OCI-LY7 (cell line): ENCODE measurements around the gene FAM118A. TPM values are rescaled to one million over a fixed set of nuclear protein-coding genes. Genes with fewer than 3 reads are reported as not detected.
"Not testable (repeated sequence)": the region's sequence is repeated elsewhere in the genome, so short reads cannot be mapped to it uniquely, and the experiment has no call there.

Source experiments
- BruUV-seq: library from RNA; stranded (reverse); fragments of 400-500 nt; replicated peaks from 2 replicates; lab custom pipeline; 2021; lab: Mats Ljungman, UMichigan
- CTCF ChIA-PET: fragments of 300-600 bp; sonication (Branson Sonifier 250); formaldehyde crosslinking; loops from one replicate; lab custom pipeline; 2022; ENCODE audit warnings: antibody characterized with exemption; ENCODE audit not compliant: unreplicated experiment; lab: Charles Lee
- POLR2A ChIA-PET: fragments of 300-600 bp; sonication (Branson Sonifier 250); formaldehyde crosslinking; loops from one replicate; lab custom pipeline; 2022; ENCODE audit warnings: antibody characterized with exemption; lab: Charles Lee
- DNase-seq: peaks from one replicate; pipeline ENCODE4 v3.0.0-alpha.2; 2015; ENCODE audit warnings: low spot score
- H2AFZ ChIP-seq: fragments of 200-600 bp; sonication (generic), shearing (Covaris generic); 2 replicates; pipeline ENCODE4 v1.6.1; 2014; ENCODE audit warnings: mild to moderate bottlenecking, antibody characterized with exemption, low read length, moderate library complexity
- H3K27ac ChIP-seq: fragments of 200-600 bp; sonication (generic); 2 replicates; pipeline ENCODE4 v1.5.1; 2014; ENCODE audit warnings: mixed run types, low read depth, mild to moderate bottlenecking, moderate library complexity, low read length, inconsistent platforms; ENCODE audit not compliant: poor library complexity, severe bottlenecking
- H3K36me3 ChIP-seq: fragments of 200-600 bp; sonication (generic); 2 replicates; pipeline ENCODE4 v1.6.1; 2014; ENCODE audit warnings: mild to moderate bottlenecking, antibody characterized with exemption, low read length, moderate library complexity, mixed read lengths; ENCODE audit not compliant: insufficient read depth
- H3K4me1 ChIP-seq: fragments of 200-600 bp; sonication (generic); 2 replicates; pipeline ENCODE4 v1.5.1; 2014; ENCODE audit warnings: mild to moderate bottlenecking, low read length; ENCODE audit not compliant: insufficient read depth, poor library complexity, severe bottlenecking
- H3K4me2 ChIP-seq: fragments of 200-600 bp; sonication (generic); 2 replicates; pipeline ENCODE4 v1.6.1; 2014; ENCODE audit warnings: mild to moderate bottlenecking, low read length
- H3K4me3 ChIP-seq: fragments of 200-600 bp; sonication (generic); 2 replicates; pipeline ENCODE4 v1.5.1; 2014; ENCODE audit warnings: mild to moderate bottlenecking, low read depth, low read length; ENCODE audit not compliant: poor library complexity, severe bottlenecking
- H3K79me2 ChIP-seq: fragments of 200-600 bp; sonication (generic); 2 replicates; pipeline ENCODE4 v1.6.1; 2016; ENCODE audit warnings: low read depth, mild to moderate bottlenecking, low read length, moderate library complexity, mixed read lengths; ENCODE audit not compliant: insufficient read depth
- H3K9me2 ChIP-seq: fragments of 200-600 bp; sonication (generic); 2 replicates; pipeline ENCODE4 v1.6.1; 2016; ENCODE audit warnings: mild to moderate bottlenecking, low read length, mixed read lengths; ENCODE audit not compliant: insufficient read depth
- H3K9me3 ChIP-seq: fragments of 200-600 bp; sonication (generic); 2 replicates; pipeline ENCODE4 v1.6.1; 2014; ENCODE audit warnings: mild to moderate bottlenecking, mixed run types, low read length, mixed read lengths
- H4K20me1 ChIP-seq: fragments of 200-600 bp; sonication (generic); 2 replicates; pipeline ENCODE4 v1.6.1; 2014; ENCODE audit warnings: mild to moderate bottlenecking, antibody characterized with exemption, low read length, moderate library complexity, mixed read lengths; ENCODE audit not compliant: insufficient read depth
- EZH2phosphoT487 ChIP-seq: fragments of 200-600 bp; sonication (generic); IDR thresholded peaks from 2 replicates; pipeline ENCODE4 v1.6.1; 2018; ENCODE audit warnings: low read depth, borderline replicate concordance, mild to moderate bottlenecking, mixed run types, antibody characterized with exemption, low read length, moderate library complexity, mixed read lengths
- intact Hi-C: fragments of 100-400 bp; cut with micrococcal nuclease; formaldehyde crosslinking; loops from one replicate; pipeline ENCODE4 v1.10.0; 2022; ENCODE audit not compliant: unreplicated experiment
- total RNA-seq, 2 experiments: library from RNA; depleted of rRNA in 1 of 2; stranded (reverse); fragments of >200 nt in 1 of 2; shearing (Covaris generic) in 1 of 2; gene quantifications; 2 replicates each; pipeline ENCODE4 v1.2.3, GENCODE V29; 2014 to 2022
- TF ChIP-seq, protein P1 (sequence below): fragments of 200-600 bp; sonication (generic); conservative IDR thresholded peaks from 2 replicates; pipeline ENCODE4 v1.5.1; 2014; ENCODE audit warnings: mild to moderate bottlenecking, antibody characterized with exemption, low read length, moderate library complexity, mixed read lengths

Gene FAM118A
- total RNA-seq, 2 experiments from 2014 or later: 27.6 to 41.5 TPM

DNA sequence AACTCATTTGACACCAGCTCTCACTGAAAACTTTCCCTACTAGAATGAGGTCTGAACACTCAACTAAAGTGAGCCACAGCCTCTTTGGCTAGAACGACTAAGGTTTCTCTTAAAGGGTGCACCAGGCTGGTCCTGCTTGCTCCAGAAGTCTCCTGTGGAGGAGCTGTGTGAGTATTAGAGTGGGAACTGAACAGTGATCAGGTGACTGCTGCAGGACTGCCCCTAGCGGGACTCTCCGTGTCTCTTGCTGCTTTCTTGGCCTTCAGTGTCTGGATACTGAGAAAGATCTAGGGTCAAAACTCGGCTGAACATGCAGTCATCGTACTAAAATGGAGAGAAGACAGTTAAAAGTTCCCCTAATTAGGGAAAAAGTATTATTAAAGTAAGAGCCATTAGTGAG is 34.6 kb downstream of the FAM118A start:
- Histone ChIP-seq H2AFZ (no peak overlapping the region), H4K20me1 (no peaks in the 10 kb centered on the region), H3K4me1 (no peaks in the 10 kb centered on the region), H3K4me2 (no peak overlapping the region), H3K36me3 (peaks cover 31% of the 10 kb centered on the region), H3K9me2 (no peaks in the 10 kb centered on the region), H3K27ac (no peak overlapping the region), H3K4me3 (no peak overlapping the region), H3K79me2 (no peaks in the 10 kb centered on the region), H3K9me3 (no peaks in the 10 kb centered on the region)
- BruUV-seq: no TSS peak
- ChIA-PET POLR2A (no interaction called here), CTCF (no interaction called here)
- intact Hi-C loops: no loop called here
- DNase-seq: no peak
- TF ChIP-seq, protein P1, sequence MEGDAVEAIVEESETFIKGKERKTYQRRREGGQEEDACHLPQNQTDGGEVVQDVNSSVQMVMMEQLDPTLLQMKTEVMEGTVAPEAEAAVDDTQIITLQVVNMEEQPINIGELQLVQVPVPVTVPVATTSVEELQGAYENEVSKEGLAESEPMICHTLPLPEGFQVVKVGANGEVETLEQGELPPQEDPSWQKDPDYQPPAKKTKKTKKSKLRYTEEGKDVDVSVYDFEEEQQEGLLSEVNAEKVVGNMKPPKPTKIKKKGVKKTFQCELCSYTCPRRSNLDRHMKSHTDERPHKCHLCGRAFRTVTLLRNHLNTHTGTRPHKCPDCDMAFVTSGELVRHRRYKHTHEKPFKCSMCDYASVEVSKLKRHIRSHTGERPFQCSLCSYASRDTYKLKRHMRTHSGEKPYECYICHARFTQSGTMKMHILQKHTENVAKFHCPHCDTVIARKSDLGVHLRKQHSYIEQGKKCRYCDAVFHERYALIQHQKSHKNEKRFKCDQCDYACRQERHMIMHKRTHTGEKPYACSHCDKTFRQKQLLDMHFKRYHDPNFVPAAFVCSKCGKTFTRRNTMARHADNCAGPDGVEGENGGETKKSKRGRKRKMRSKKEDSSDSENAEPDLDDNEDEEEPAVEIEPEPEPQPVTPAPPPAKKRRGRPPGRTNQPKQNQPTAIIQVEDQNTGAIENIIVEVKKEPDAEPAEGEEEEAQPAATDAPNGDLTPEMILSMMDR: no peak
- no peak for TF ChIP-seq EZH2phosphoT487

DNA sequence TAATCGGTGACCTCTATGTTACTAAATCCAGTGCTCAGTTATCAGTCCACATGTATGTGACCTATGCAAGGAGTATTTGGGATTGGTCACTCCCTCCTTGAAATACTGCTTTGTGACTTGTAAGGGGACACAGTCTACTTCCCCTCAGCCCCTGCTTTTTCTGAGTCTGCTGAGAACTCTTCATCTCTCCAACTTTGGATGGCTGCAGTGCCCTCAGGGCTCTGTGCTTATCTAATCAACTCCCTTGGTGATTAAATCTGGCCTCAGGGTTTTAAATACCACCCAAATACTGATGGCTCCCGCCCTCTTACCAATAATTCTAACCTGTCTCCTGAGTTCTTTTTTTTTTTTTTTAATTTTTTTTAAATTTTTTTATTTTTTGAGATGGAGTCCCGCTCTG is 40.2 kb downstream of the FAM118A start:
- H3K4me1 ChIP-seq: no peaks in the 10 kb centered on the region
- H3K4me3 ChIP-seq: no peak overlapping the region
- no peaks in the 10 kb centered on the region for H4K20me1 ChIP-seq
- no peaks in the 10 kb centered on the region for H3K9me3 ChIP-seq
- H2AFZ ChIP-seq: no peak overlapping the region
- ChIA-PET POLR2A (no interaction called here), CTCF (no interaction called here)
- H3K9me2 ChIP-seq: no peaks in the 10 kb centered on the region
- no peaks in the 10 kb centered on the region for H3K79me2 ChIP-seq
- no peak for DNase-seq
- H3K4me2 ChIP-seq: no peak overlapping the region
- intact Hi-C loops: no loop called here
- BruUV-seq: no TSS peak
- no peaks in the 10 kb centered on the region for H3K36me3 ChIP-seq
- H3K27ac ChIP-seq: no peak overlapping the region
- TF ChIP-seq, protein P1: no peak
- TF ChIP-seq EZH2phosphoT487: no peak

DNA sequence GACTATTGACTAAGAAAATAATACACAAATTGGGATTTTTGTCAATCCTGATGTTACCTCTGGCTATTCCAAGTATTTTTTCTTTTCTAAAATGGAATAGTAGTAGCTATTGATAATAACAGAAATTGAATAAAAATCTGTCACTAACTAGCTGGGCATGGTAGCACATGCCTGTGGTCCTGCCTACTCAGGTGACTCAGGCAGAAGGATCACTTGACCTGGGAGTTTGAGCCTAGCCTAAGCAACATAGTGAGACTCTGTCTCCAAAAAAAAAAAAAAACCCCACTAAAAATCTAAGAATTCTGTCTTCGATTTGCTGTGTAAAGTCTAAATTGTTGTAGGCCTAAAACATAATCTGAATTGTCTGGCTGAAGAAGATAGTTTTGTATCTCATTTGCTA is 42.2 kb downstream of the FAM118A start:
- Histone ChIP-seq H3K36me3 (no peaks in the 10 kb centered on the region), H3K4me3 (no peak overlapping the region), H3K4me1 (no peaks in the 10 kb centered on the region), H4K20me1 (no peaks in the 10 kb centered on the region), H3K27ac (no peak overlapping the region), H3K9me3 (no peaks in the 10 kb centered on the region), H3K79me2 (no peaks in the 10 kb centered on the region), H3K4me2 (no peak overlapping the region), H3K9me2 (no peaks in the 10 kb centered on the region), H2AFZ (no peak overlapping the region)
- no peak for DNase-seq
- CTCF ChIA-PET: no interaction called here
- BruUV-seq: no TSS peak
- intact Hi-C loops: no loop called here
- no peak for TF ChIP-seq EZH2phosphoT487
- TF ChIP-seq, protein P1: no peak
- POLR2A ChIA-PET: interaction anchor here (0.7 kb wide), 1 partner anchor 83 kb away, joined by 3 read pairs; no protein-coding TSS in a partner anchor

DNA sequence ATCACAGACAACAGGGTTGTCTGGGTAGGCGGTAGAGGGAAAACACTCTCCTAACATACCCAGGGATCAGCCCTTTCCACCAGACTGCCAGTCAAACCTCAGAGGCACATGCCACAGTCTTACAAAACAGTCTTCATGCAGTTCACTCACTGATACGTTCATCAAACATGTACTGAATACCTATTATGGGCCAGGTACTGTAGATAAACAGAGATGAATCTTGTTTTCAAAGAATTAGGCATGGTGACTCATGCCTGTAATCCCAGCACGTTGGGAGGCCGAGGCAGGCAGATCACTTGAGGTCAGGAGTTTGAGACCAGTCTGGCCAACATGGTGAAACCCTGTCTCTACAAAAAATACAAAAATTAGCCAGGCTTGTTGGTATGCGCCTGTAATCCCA is 43.0 kb downstream of the FAM118A start:
- CTCF ChIA-PET, H3K9me3 ChIP-seq, H3K79me2 ChIP-seq, BruUV-seq, H3K9me2 ChIP-seq, DNase-seq, H3K4me1 ChIP-seq, H2AFZ ChIP-seq, H3K27ac ChIP-seq, H4K20me1 ChIP-seq, H3K36me3 ChIP-seq, H3K4me2 ChIP-seq, intact Hi-C loops, H3K4me3 ChIP-seq: not testable (repeated sequence)
- POLR2A ChIA-PET: interaction anchor here (0.7 kb wide), 1 partner anchor 84 kb away, joined by 3 read pairs; no protein-coding TSS in a partner anchor
